ENCODE results near the gene DIP2C. TPM values are rescaled to one million over a fixed set of nuclear protein-coding genes. Genes with fewer than 3 reads are reported as not detected.

The DIP2C gene
- total RNA-seq, 6 experiments from 2014 or later = 23.2 to 28.9 (median 26.3) TPM

GRCh38 chr10:390449-391100 is 298.9 kb downstream of the DIP2C start:
- H3K36me3 Mint-ChIP-seq (ENCODE audit: low read depth) = peaks cover 25% of the 10 kb centered on the region
- DNase-seq = no peak
- H3K27ac Mint-ChIP-seq = no peak overlapping the region
- no peak overlapping the region for H3K4me3 Mint-ChIP-seq
- peaks cover 3% of the 10 kb centered on the region; the same call in 1 of the 2 replicates for H3K27me3 Mint-ChIP-seq (ENCODE audit: insufficient read depth)
- no peak for TF ChIP-seq CTCF (IDR thresholded peaks at IDR 0.05)
- H3K9me3 Mint-ChIP-seq = no peaks in the 10 kb centered on the region
- H3K4me1 Mint-ChIP-seq (ENCODE audit: low read depth) = no peaks in the 10 kb centered on the region

GRCh38 chr10:389836-390448 is 299.5 kb downstream of the DIP2C start:
- H3K9me3 Mint-ChIP-seq = no peaks in the 10 kb centered on the region

GRCh38 chr10:389261-389790 is 300.1 kb downstream of the DIP2C start:
- H3K27ac Mint-ChIP-seq = no peak overlapping the region
- no peaks in the 10 kb centered on the region for H3K9me3 Mint-ChIP-seq
- H3K36me3 Mint-ChIP-seq (ENCODE audit: low read depth) = peaks cover 25% of the 10 kb centered on the region
- no peak for TF ChIP-seq CTCF (IDR thresholded peaks at IDR 0.05)
- H3K4me3 Mint-ChIP-seq = no peak overlapping the region
- no peak for DNase-seq
- peaks cover 3% of the 10 kb centered on the region; the same call in 1 of the 2 replicates for H3K27me3 Mint-ChIP-seq (ENCODE audit: insufficient read depth)
- no peaks in the 10 kb centered on the region for H3K4me1 Mint-ChIP-seq (ENCODE audit: low read depth)

More at GRCh38 chr10:389836-390448, 299.5 kb downstream of the DIP2C start:
- H3K4me1 Mint-ChIP-seq (ENCODE audit: low read depth) = no peaks in the 10 kb centered on the region
- DNase-seq = no peak
- no peak overlapping the region for H3K4me3 Mint-ChIP-seq
- H3K36me3 Mint-ChIP-seq (ENCODE audit: low read depth) = peaks cover 25% of the 10 kb centered on the region
- no peak overlapping the region for H3K27ac Mint-ChIP-seq
- no peak for TF ChIP-seq CTCF (IDR thresholded peaks at IDR 0.05)
- H3K27me3 Mint-ChIP-seq (ENCODE audit: insufficient read depth) = peaks cover 3% of the 10 kb centered on the region; the same call in 1 of the 2 replicates

- DNase-seq = no peak
- no peaks in the 10 kb centered on the region for H3K4me1 Mint-ChIP-seq (ENCODE audit: low read depth)
- TF ChIP-seq CTCF (IDR thresholded peaks at IDR 0.05) = no peak
Observed at GRCh38 chr10:388661-389045, 300.8 kb downstream of the DIP2C start.

GRCh38 chr10:387909-388660 is 301.4 kb downstream of the DIP2C start:
- no peaks in the 10 kb centered on the region for H3K4me1 Mint-ChIP-seq (ENCODE audit: low read depth)
- peaks cover 3% of the 10 kb centered on the region; the same call in 1 of the 2 replicates for H3K27me3 Mint-ChIP-seq (ENCODE audit: insufficient read depth)
- TF ChIP-seq CTCF (IDR thresholded peaks at IDR 0.05) = no peak
- H3K9me3 Mint-ChIP-seq = no peaks in the 10 kb centered on the region
- peaks cover 34% of the 10 kb centered on the region for H3K36me3 Mint-ChIP-seq (ENCODE audit: low read depth)
- no peak overlapping the region for H3K4me3 Mint-ChIP-seq
- no peak for DNase-seq
- H3K27ac Mint-ChIP-seq = no peak overlapping the region

More at GRCh38 chr10:388661-389045, 300.8 kb downstream of the DIP2C start:
- no peak overlapping the region for H3K4me3 Mint-ChIP-seq
- no peaks in the 10 kb centered on the region for H3K9me3 Mint-ChIP-seq
- H3K27me3 Mint-ChIP-seq (ENCODE audit: insufficient read depth) = peaks cover 3% of the 10 kb centered on the region; the same call in 1 of the 2 replicates
- H3K27ac Mint-ChIP-seq = no peak overlapping the region
- H3K36me3 Mint-ChIP-seq (ENCODE audit: low read depth) = peaks cover 31% of the 10 kb centered on the region

Data from HFFc6 (cell line).